Measurements from ENCODE around the gene GPR151.

The GPR151 gene

GRCh38 chr5:146490089-146490843, 25.7 kb downstream of the GPR151 start:
- Histone ChIP-seq H3K9ac (ENCODE audit: low read length in 2 of 2) (no peak overlapping the region), H3K36me3 (ENCODE audit: control insufficient read depth in 2 of 2, insufficient read depth in 2 of 2, low read length in 2 of 2) (peaks cover 0 to 18% of the 10 kb centered on the region in 2 donors), H3K27ac (ENCODE audit: low read length) (no peak overlapping the region), H3K4me1 (ENCODE audit: control insufficient read depth, insufficient read depth, low read length) (no peaks in the 10 kb centered on the region), H3K27me3 (ENCODE audit: control insufficient read depth in 1 of 2, insufficient read depth in 2 of 2, low read length in 2 of 2) (no peaks in the 10 kb centered on the region), H3K9me3 (ENCODE audit: control insufficient read depth in 2 of 2, low read length in 2 of 2) (no peaks in the 10 kb centered on the region), H3K4me3 (ENCODE audit: low read length in 2 of 2) (no peak overlapping the region)

GRCh38 chr5:146484714-146485391, 31.1 kb downstream of the GPR151 start:
- Histone ChIP-seq H3K4me1 (ENCODE audit: control insufficient read depth, insufficient read depth, low read length) (no peaks in the 10 kb centered on the region), H3K27me3 (ENCODE audit: control insufficient read depth in 1 of 2, insufficient read depth in 2 of 2, low read length in 2 of 2) (no peaks in the 10 kb centered on the region), H3K36me3 (ENCODE audit: control insufficient read depth in 2 of 2, insufficient read depth in 2 of 2, low read length in 2 of 2) (peaks cover 22 to 31% of the 10 kb centered on the region in 2 donors), H3K4me3 (ENCODE audit: low read length in 2 of 2) (no peak overlapping the region), H3K9me3 (ENCODE audit: control insufficient read depth in 2 of 2, low read length in 2 of 2) (no peaks in the 10 kb centered on the region), H3K9ac (ENCODE audit: low read length in 2 of 2) (no peak overlapping the region), H3K27ac (ENCODE audit: low read length) (no peak overlapping the region)

GRCh38 chr5:146482775-146483174, 33.2 kb downstream of the GPR151 start:
- H3K27me3 ChIP-seq (ENCODE audit: control insufficient read depth in 1 of 2, insufficient read depth in 2 of 2, low read length in 2 of 2), result no peaks in the 10 kb centered on the region
- H3K9ac ChIP-seq (ENCODE audit: low read length in 2 of 2), result no peak overlapping the region
- H3K36me3 ChIP-seq (ENCODE audit: control insufficient read depth in 2 of 2, insufficient read depth in 2 of 2, low read length in 2 of 2), result peaks cover 22 to 31% of the 10 kb centered on the region in 2 donors
- H3K9me3 ChIP-seq (ENCODE audit: control insufficient read depth in 2 of 2, low read length in 2 of 2), result no peaks in the 10 kb centered on the region
- no peaks in the 10 kb centered on the region for H3K4me1 ChIP-seq (ENCODE audit: control insufficient read depth, insufficient read depth, low read length)
- no peak overlapping the region for H3K27ac ChIP-seq (ENCODE audit: low read length)
- H3K4me3 ChIP-seq (ENCODE audit: low read length in 2 of 2), result no peak overlapping the region

GRCh38 chr5:146475906-146476305, 40.1 kb downstream of the GPR151 start:
- Histone ChIP-seq H3K36me3 (ENCODE audit: control insufficient read depth in 2 of 2, insufficient read depth in 2 of 2, low read length in 2 of 2) (peaks cover 21 to 27% of the 10 kb centered on the region in 2 donors), H3K27ac (ENCODE audit: low read length) (no peak overlapping the region), H3K9ac (ENCODE audit: low read length in 2 of 2) (no peak overlapping the region), H3K9me3 (ENCODE audit: control insufficient read depth in 2 of 2, low read length in 2 of 2) (no peaks in the 10 kb centered on the region), H3K4me3 (ENCODE audit: low read length in 2 of 2) (no peak overlapping the region), H3K27me3 (ENCODE audit: control insufficient read depth in 1 of 2, insufficient read depth in 2 of 2, low read length in 2 of 2) (no peaks in the 10 kb centered on the region), H3K4me1 (ENCODE audit: control insufficient read depth, insufficient read depth, low read length) (no peaks in the 10 kb centered on the region)

GRCh38 chr5:146475190-146475780, 40.7 kb downstream of the GPR151 start:
- Histone ChIP-seq H3K27me3 (ENCODE audit: control insufficient read depth in 1 of 2, insufficient read depth in 2 of 2, low read length in 2 of 2) (no peaks in the 10 kb centered on the region), H3K4me1 (ENCODE audit: control insufficient read depth, insufficient read depth, low read length) (no peaks in the 10 kb centered on the region), H3K9ac (ENCODE audit: low read length in 2 of 2) (no peak overlapping the region), H3K36me3 (ENCODE audit: control insufficient read depth in 2 of 2, insufficient read depth in 2 of 2, low read length in 2 of 2) (peaks cover 24 to 30% of the 10 kb centered on the region in 2 donors), H3K9me3 (ENCODE audit: control insufficient read depth in 2 of 2, low read length in 2 of 2) (no peaks in the 10 kb centered on the region), H3K27ac (ENCODE audit: low read length) (no peak overlapping the region), H3K4me3 (ENCODE audit: low read length in 2 of 2) (no peak overlapping the region)

- H3K4me1 ChIP-seq (ENCODE audit: control insufficient read depth, insufficient read depth, low read length), result no peaks in the 10 kb centered on the region
- peaks cover 27 to 30% of the 10 kb centered on the region in 2 donors for H3K36me3 ChIP-seq (ENCODE audit: control insufficient read depth in 2 of 2, insufficient read depth in 2 of 2, low read length in 2 of 2)
- no peaks in the 10 kb centered on the region for H3K27me3 ChIP-seq (ENCODE audit: control insufficient read depth in 1 of 2, insufficient read depth in 2 of 2, low read length in 2 of 2)
- H3K27ac ChIP-seq (ENCODE audit: low read length), result no peak overlapping the region
- no peak overlapping the region for H3K9ac ChIP-seq (ENCODE audit: low read length in 2 of 2)
- H3K9me3 ChIP-seq (ENCODE audit: control insufficient read depth in 2 of 2, low read length in 2 of 2), result no peaks in the 10 kb centered on the region
- no peak overlapping the region for H3K4me3 ChIP-seq (ENCODE audit: low read length in 2 of 2)
These were observed 41.9 kb downstream of the GPR151 start for GRCh38 chr5:146474065-146474464.

GRCh38 chr5:146467760-146468159, 48.2 kb downstream of the GPR151 start:
- Histone ChIP-seq H3K9me3 (ENCODE audit: control insufficient read depth in 2 of 2, low read length in 2 of 2) (no peaks in the 10 kb centered on the region), H3K36me3 (ENCODE audit: control insufficient read depth in 2 of 2, insufficient read depth in 2 of 2, low read length in 2 of 2) (peaks cover 20 to 27% of the 10 kb centered on the region in 2 donors), H3K4me1 (ENCODE audit: control insufficient read depth, insufficient read depth, low read length) (no peaks in the 10 kb centered on the region), H3K4me3 (ENCODE audit: low read length in 2 of 2) (no peak overlapping the region), H3K27ac (ENCODE audit: low read length) (no peak overlapping the region), H3K27me3 (ENCODE audit: control insufficient read depth in 1 of 2, insufficient read depth in 2 of 2, low read length in 2 of 2) (no peaks in the 10 kb centered on the region), H3K9ac (ENCODE audit: low read length in 2 of 2) (no peak overlapping the region)

GRCh38 chr5:146466521-146467349, 49.3 kb downstream of the GPR151 start:
- Histone ChIP-seq H3K4me3 (ENCODE audit: low read length in 2 of 2) (no peak overlapping the region), H3K27me3 (ENCODE audit: control insufficient read depth in 1 of 2, insufficient read depth in 2 of 2, low read length in 2 of 2) (no peaks in the 10 kb centered on the region), H3K4me1 (ENCODE audit: control insufficient read depth, insufficient read depth, low read length) (no peaks in the 10 kb centered on the region), H3K9ac (ENCODE audit: low read length in 2 of 2) (no peak overlapping the region), H3K9me3 (ENCODE audit: control insufficient read depth in 2 of 2, low read length in 2 of 2) (no peaks in the 10 kb centered on the region), H3K36me3 (ENCODE audit: control insufficient read depth in 2 of 2, insufficient read depth in 2 of 2, low read length in 2 of 2) (peaks cover 21 to 23% of the 10 kb centered on the region in 2 donors), H3K27ac (ENCODE audit: low read length) (no peak overlapping the region)

GRCh38 chr5:146463446-146463845, 52.5 kb downstream of the GPR151 start:
- Histone ChIP-seq H3K36me3 (ENCODE audit: control insufficient read depth in 2 of 2, insufficient read depth in 2 of 2, low read length in 2 of 2) (peaks cover 20 to 36% of the 10 kb centered on the region in 2 donors), H3K27ac (ENCODE audit: low read length) (no peak overlapping the region), H3K4me1 (ENCODE audit: control insufficient read depth, insufficient read depth, low read length) (no peaks in the 10 kb centered on the region), H3K9me3 (ENCODE audit: control insufficient read depth in 2 of 2, low read length in 2 of 2) (no peaks in the 10 kb centered on the region), H3K27me3 (ENCODE audit: control insufficient read depth in 1 of 2, insufficient read depth in 2 of 2, low read length in 2 of 2) (no peaks in the 10 kb centered on the region), H3K9ac (ENCODE audit: low read length in 2 of 2) (no peak overlapping the region), H3K4me3 (ENCODE audit: low read length in 2 of 2) (no peak overlapping the region)

Data from stomach smooth muscle (tissue), 2 donors.